ENCODE data around the gene CD248. TPM values are rescaled to one million over a fixed set of nuclear protein-coding genes. Genes with fewer than 3 reads are reported as not detected.
A peak's percentile ranks its signal among the peaks of the same experiment; 100 is the strongest.

Gene CD248
- total RNA-seq, 1 donor: 99.1 TPM

DNA sequence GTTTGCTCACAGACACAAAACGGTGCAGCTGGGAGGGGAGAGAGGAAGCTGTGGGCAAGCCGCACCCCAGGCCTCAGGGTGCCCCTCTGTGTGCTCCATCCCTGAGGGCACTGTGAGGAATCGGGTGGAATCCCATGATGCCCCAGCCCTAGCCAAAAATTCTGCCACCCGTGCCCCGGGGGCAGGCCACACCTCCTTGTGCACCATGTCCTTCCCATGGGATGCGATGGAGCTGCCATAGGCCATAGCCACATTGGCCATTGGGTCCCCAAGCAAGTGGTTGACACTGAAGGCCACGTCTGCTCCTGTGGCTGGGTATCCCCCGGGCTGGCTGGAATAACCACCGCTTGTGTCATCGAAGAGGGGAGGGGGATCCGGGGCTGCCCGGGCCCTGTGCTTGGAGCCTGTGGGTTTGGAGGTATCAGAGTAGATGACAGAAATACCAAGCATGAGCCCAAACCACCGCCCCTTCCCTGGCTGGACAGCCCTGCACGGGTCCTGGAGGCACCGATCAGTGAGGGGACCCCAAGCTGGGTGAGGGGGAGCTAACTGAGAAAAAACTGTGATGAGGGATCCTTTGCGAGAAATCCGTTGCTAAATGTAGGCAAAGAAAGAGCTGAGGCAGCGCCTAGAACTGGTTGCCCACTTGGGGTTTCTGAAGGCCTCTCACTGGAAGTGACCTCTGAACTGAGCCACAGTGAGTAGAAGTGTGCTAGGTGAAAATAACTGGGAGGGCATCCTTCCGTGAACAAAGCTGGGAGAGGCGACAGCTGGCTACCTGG is 28.8 kb downstream of the CD248 start:
- DNase-seq (ENCODE audit: low read depth): no peak
- H3K4me3 ChIP-seq (ENCODE audit: low read depth, low read length): peak overlapping the region; percentile 92
- TF ChIP-seq, protein P1, sequence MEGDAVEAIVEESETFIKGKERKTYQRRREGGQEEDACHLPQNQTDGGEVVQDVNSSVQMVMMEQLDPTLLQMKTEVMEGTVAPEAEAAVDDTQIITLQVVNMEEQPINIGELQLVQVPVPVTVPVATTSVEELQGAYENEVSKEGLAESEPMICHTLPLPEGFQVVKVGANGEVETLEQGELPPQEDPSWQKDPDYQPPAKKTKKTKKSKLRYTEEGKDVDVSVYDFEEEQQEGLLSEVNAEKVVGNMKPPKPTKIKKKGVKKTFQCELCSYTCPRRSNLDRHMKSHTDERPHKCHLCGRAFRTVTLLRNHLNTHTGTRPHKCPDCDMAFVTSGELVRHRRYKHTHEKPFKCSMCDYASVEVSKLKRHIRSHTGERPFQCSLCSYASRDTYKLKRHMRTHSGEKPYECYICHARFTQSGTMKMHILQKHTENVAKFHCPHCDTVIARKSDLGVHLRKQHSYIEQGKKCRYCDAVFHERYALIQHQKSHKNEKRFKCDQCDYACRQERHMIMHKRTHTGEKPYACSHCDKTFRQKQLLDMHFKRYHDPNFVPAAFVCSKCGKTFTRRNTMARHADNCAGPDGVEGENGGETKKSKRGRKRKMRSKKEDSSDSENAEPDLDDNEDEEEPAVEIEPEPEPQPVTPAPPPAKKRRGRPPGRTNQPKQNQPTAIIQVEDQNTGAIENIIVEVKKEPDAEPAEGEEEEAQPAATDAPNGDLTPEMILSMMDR (IDR thresholded peaks at IDR 0.05; ENCODE audit: insufficient read depth, low read length): no peak

DNA sequence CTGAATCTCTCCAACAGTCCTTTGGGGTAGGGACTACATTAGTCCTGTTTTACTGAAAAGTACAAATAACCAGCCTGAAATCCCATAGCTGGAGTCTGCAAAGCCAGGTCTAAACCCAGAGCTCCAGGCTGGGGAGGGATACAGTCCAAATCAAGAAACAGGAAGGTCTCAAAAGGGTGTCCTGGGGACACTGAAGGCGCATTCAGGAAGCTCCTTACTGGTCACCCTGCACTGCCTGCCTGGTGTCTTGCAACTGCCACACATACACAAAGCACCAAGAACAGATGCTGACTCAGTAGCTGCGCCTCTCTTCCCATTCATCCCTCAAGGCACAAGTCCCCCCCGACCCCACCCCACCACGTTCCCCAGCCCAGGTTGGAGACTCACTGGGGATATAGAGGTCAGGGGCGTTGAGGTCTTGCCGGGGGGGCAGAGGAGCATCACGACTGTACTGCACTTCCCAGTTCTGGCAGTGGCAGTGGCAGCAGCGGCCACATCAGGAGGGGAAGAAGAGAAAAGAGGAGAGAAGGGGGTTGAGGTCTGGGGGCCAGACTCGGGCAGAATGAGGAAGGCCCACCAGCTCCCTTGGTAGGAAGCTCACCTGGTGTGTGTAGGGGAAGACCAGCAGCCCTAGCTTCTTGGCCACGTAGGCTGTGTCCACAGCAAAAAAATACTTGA is 29.5 kb downstream of the CD248 start:
- DNase-seq (ENCODE audit: low read depth): no peak
- H3K4me3 ChIP-seq (ENCODE audit: low read depth, low read length): peak overlapping the region; percentile 92
- TF ChIP-seq, protein P1 (IDR thresholded peaks at IDR 0.05; ENCODE audit: insufficient read depth, low read length): no peak

DNA sequence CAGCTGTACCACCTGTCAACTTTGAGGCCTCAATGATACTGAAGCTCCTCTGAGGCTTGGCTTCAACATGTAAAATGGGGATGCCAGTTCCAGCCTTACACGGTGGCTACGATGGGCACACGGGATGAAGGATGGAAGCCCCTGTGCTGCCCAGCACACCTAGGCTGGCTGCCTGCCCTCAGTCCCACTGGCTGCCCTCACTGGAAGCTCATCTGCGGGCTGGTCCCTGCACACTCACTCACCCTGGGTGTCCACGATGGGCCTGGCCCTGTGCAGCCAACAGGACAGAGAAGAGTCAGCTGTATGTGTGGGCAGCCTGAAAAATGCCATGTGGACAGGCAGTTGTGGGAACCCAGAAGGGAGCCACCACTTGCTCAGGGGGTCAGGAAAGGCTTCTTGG is 30.1 kb downstream of the CD248 start:
- no peak for DNase-seq (ENCODE audit: low read depth)
- TF ChIP-seq, protein P1 (IDR thresholded peaks at IDR 0.05; ENCODE audit: insufficient read depth, low read length): no peak

DNA sequence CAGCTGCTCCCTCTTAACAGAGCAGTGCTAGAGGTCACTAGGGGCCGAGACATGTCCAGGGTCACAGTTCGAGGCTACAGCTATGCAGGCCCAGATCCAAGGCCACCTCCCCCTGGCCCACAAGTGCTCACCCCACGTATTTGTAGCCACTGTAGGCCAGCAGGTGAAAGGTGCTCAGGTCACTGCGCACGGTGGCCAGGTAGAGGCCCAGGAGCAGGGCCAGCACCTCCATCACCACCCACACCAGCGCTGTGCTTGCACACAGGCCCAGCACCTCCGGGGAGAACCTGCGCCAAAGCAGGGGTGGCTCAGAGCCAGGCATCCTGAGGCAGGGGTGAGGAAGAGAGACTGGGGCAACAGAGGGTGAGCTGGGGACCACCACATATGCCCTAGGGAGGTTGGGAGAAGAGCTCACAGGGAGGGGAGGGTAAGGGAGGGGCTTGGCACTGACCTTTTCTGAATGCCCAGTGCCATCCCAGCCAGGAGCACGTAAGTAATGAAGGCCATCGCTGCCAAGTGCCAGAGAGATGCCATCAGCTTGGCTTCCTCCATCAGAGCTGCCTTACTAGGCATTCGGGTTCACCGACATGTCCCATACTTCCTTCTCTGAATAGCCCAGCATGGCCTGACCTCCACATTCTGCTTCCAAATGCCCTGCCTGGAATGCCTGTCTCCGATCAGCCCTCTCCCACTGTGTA is 31.4 kb downstream of the CD248 start:
- TF ChIP-seq, protein P1 (IDR thresholded peaks at IDR 0.05; ENCODE audit: insufficient read depth, low read length): no peak
- no peak overlapping the region for H3K4me3 ChIP-seq (ENCODE audit: low read depth, low read length)
- no peak for DNase-seq (ENCODE audit: low read depth)

More for the DNA sequence above, 30.1 kb downstream of the CD248 start:
- no peak overlapping the region for H3K4me3 ChIP-seq (ENCODE audit: low read depth, low read length)

DNA sequence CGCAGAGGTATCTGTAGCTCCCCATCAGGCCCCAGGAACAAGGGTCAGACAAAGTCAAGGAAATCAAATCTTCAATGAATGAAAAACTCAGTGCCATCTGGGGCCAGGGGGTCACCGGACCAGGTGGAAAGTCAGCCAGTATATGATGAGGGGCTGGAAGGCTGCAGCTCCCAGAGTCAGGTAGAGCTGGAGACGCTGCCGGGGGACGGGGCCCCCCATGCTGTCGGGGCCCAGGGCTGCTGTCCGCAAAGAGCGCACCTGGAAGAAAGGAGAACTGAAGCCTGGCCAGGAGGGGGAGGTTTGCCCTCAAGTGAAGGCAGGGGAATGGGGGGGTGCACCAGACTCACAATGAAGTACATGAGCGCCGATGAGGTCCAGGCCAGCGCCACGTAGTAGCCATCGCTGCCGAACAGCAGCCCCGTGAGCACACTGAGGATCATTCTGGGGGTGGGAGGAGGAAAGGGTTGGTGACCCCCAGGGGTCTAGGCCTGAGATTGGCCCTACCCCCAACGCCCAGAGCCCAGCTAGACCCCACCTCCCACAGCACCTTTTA is 32.2 kb downstream of the CD248 start:
- no peak for DNase-seq (ENCODE audit: low read depth)
- TF ChIP-seq, protein P1 (IDR thresholded peaks at IDR 0.05; ENCODE audit: insufficient read depth, low read length): no peak
- H3K4me3 ChIP-seq (ENCODE audit: low read depth, low read length): no peak overlapping the region

DNA sequence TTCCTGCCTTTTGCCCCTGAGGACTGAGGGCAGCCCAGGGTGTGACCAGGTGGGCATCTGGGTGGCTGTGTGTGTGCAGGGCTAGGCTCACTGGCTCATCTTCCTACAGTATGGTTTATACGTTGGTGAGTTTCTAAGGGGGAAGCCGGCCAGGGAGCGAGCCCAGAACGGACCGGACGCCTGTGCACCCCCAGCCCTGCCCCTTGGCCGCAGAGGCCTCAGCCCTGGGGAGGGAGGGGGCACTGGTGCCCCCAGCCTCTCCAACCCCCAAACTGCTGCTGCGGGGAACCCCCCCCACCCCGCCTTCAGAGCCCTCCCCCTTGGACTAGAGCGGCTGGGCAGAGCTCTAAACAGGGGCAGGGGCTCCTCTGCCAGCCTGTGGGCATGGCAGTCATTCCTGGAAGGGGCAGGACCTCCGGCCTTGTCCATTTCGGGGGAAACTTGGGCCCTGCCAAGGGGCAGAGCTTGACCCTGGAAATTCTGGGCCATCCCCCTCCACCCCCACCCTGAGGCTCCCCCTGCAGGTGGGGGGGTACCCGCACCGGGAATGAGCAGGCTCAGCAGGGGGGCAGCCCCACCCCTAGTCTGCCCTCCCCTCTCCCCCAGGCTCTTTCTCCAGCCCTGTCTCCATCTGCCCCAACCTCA is 33.3 kb downstream of the CD248 start:
- DNase-seq (ENCODE audit: low read depth): no peak
- TF ChIP-seq, protein P1 (IDR thresholded peaks at IDR 0.05; ENCODE audit: insufficient read depth, low read length): no peak
- H3K4me3 ChIP-seq (ENCODE audit: low read depth, low read length): no peak overlapping the region
